Brain microvascular endothelial cell (primary cell): ENCODE results near the gene GTF3C5.
A peak's percentile ranks its signal among the peaks of the same experiment; 100 is the strongest.
"Not testable (repeated sequence)": the region's sequence is repeated elsewhere in the genome, so short reads cannot be mapped to it uniquely, and the experiment has no call there.

Experiments used
- DNase-seq: peaks from one replicate; pipeline ENCODE4 v3.0.0-alpha.2; 2020
- H3K27ac ChIP-seq: fragments of 250-450 bp; sonication (Bioruptor Pico); 2 replicates; pipeline ENCODE4 v1.5.1; 2020; ENCODE audit warnings: mild to moderate bottlenecking, moderate library complexity
- H3K27me3 ChIP-seq: fragments of 250-450 bp; sonication (Bioruptor Pico); replicated peaks from 2 replicates; pipeline ENCODE4 v1.5.1; 2020; ENCODE audit warnings: mild to moderate bottlenecking
- H3K36me3 ChIP-seq: fragments of 250-450 bp; sonication (Bioruptor Pico); replicated peaks from 2 replicates; pipeline ENCODE4 v1.5.1; 2020; ENCODE audit warnings: mild to moderate bottlenecking
- H3K4me3 ChIP-seq: 2 replicates; pipeline ENCODE4 v1.5.1; 2011; ENCODE audit warnings: low read depth, mild to moderate bottlenecking, control low read depth, low read length, moderate library complexity
- CTCF ChIP-seq: IDR thresholded peaks from 2 replicates; pipeline ENCODE4 v1.5.1; 2011; ENCODE audit warnings: low read depth, mild to moderate bottlenecking, moderate library complexity, low read length, control low read depth, inconsistent platforms; ENCODE audit errors: missing control alignments
- in situ Hi-C: cut with HindIII; loops from 2 replicates; pipeline ENCODE4 v1.10.0; 2017; ENCODE audit warnings: low sequenced_read_pairs, low pct_ligation_motif_present

GTF3C5 gene

GRCh38 chr9:132989414-132989996 is 41.3 kb upstream of the GTF3C5 start:
- no peak overlapping the region for H3K27ac ChIP-seq
- in situ Hi-C loops, result no loop called here
- TF ChIP-seq CTCF, result no peak
- no peak overlapping the region for H3K4me3 ChIP-seq
- peaks cover 41% of the 10 kb centered on the region for H3K27me3 ChIP-seq
- no peaks in the 10 kb centered on the region for H3K36me3 ChIP-seq
- DNase-seq, result no peak

GRCh38 chr9:132989998-132990557 is 40.7 kb upstream of the GTF3C5 start:
- DNase-seq, H3K36me3 ChIP-seq, H3K4me3 ChIP-seq, H3K27ac ChIP-seq, in situ Hi-C loops: not testable (repeated sequence)
- H3K27me3 ChIP-seq, result peaks cover 47% of the 10 kb centered on the region

- H3K27ac ChIP-seq, result no peak overlapping the region
- no peak overlapping the region for H3K4me3 ChIP-seq
- in situ Hi-C loops, result no loop called here
- H3K27me3 ChIP-seq, result peaks cover 45% of the 10 kb centered on the region
- H3K36me3 ChIP-seq, result no peaks in the 10 kb centered on the region
- no peak for TF ChIP-seq CTCF
- no peak for DNase-seq
Observed at GRCh38 chr9:132990781-132991180, 40.0 kb upstream of the GTF3C5 start.

DNA sequence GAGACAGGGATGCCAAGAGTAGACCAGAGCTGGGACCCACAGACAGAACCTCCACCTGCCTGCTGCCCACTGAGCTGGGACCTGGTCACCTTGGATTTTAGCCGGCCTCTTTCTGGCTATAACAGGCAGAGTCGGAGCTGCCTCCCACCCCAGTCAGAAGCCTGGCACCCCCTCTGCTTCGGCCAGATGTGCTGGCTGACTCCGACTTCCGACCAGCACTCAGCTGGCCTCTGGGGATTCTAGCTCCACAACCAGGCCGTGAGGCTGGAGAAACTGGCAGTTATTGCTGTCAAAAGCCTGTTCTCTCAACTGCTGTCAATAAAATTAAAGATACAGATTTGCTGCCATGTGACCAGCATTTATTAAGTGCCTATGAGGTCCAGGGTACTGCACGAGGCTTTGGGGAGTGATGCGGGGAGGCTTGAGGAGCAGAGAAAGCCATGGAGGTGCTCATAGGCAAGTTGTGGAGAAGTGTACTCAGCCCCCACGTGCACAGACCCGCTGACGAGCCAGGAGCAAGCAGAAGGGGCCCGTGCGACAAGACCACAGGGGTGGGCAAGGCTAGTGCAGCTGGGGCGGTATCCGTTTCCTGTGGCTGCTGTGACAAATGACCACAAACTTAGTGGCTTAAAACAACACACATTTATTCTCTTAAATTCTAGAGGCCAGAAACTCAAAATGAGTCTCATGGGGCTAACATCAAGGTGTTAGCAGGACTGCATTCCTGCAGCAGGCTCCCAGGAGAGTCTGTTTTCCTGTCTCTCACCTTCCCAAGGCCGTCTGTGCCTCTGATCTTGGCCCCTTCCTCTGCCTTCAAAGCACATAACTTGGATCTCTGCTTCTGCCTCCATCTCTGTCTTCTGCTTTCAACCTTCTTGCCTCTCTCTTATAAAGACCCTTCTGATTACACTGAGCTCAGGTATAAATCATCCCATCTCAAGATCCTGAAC is 39.2 kb upstream of the GTF3C5 start:
- DNase-seq, result no peak
- Histone ChIP-seq H3K36me3 (no peaks in the 10 kb centered on the region), H3K4me3 (no peak overlapping the region), H3K27me3 (peaks cover 40% of the 10 kb centered on the region), H3K27ac (no peak overlapping the region)
- TF ChIP-seq CTCF, result no peak
- in situ Hi-C loops, result no loop called here

DNA sequence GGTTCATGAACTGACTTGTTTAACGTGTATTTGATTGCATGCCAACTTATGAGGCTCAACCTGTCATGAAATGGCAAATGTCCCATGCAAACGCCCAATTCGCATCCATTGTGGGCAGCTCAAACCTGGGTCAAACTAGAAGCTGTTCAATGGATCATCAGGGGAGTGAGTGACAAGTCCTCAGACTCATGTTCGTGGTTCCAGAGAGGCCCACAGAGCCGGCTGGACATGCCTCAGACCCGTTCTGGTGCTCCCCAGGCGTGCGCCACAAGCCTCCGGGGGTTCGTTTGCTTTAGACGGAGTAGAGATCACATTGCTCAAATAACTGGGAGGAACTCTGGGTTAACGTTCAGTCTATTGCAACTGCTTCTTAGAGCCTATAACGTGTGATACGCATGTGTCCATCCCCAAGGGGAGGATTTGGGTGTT is 37.3 kb upstream of the GTF3C5 start:
- no peak overlapping the region for H3K4me3 ChIP-seq
- TF ChIP-seq CTCF, result no peak
- H3K36me3 ChIP-seq, result no peaks in the 10 kb centered on the region
- H3K27me3 ChIP-seq, result peaks cover 37% of the 10 kb centered on the region
- H3K27ac ChIP-seq, result no peak overlapping the region
- in situ Hi-C loops, result no loop called here
- DNase-seq, result no peak

GRCh38 chr9:132994410-132995120 is 36.2 kb upstream of the GTF3C5 start:
- Histone ChIP-seq H3K27ac (no peak overlapping the region), H3K36me3 (no peaks in the 10 kb centered on the region), H3K4me3 (no peak overlapping the region), H3K27me3 (peaks cover 42% of the 10 kb centered on the region)
- in situ Hi-C loops, result no loop called here
- no peak for TF ChIP-seq CTCF
- DNase-seq, result peak; percentile 15
